ENCODE data around the gene TADA3.

Gene TADA3

GRCh38 chr3:9744162-9744561, 48.1 kb downstream of the TADA3 start:
- no peak for DNase-seq (ENCODE audit: extremely low read depth, low read depth)
- TF ChIP-seq, protein P1, sequence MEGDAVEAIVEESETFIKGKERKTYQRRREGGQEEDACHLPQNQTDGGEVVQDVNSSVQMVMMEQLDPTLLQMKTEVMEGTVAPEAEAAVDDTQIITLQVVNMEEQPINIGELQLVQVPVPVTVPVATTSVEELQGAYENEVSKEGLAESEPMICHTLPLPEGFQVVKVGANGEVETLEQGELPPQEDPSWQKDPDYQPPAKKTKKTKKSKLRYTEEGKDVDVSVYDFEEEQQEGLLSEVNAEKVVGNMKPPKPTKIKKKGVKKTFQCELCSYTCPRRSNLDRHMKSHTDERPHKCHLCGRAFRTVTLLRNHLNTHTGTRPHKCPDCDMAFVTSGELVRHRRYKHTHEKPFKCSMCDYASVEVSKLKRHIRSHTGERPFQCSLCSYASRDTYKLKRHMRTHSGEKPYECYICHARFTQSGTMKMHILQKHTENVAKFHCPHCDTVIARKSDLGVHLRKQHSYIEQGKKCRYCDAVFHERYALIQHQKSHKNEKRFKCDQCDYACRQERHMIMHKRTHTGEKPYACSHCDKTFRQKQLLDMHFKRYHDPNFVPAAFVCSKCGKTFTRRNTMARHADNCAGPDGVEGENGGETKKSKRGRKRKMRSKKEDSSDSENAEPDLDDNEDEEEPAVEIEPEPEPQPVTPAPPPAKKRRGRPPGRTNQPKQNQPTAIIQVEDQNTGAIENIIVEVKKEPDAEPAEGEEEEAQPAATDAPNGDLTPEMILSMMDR (IDR thresholded peaks at IDR 0.05; ENCODE audit: low read depth, low read length, missing control alignments): no peak
- no peak overlapping the region for H3K4me3 ChIP-seq (replicated peaks; ENCODE audit: low read depth, low read length)

DNA sequence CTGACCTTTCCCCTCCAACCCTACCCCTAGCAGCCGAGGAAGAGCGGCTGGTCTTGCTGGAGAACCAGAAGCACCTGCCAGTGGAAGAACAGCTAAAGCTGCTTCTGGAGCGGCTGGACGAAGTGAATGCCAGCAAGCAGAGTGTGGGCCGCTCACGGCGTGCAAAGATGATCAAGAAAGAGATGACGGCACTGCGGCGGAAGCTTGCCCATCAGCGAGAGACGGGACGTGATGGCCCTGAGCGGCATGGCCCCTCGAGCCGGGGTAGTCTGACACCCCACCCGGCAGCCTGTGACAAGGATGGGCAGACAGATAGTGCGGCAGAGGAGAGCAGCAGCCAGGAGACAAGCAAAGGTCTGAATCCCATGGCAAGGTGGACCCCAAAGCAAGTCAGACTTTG, 48.7 kb downstream of the TADA3 start:
- DNase-seq (ENCODE audit: extremely low read depth, low read depth): no peak
- H3K4me3 ChIP-seq (replicated peaks; ENCODE audit: low read depth, low read length): no peak overlapping the region
- TF ChIP-seq, protein P1 (IDR thresholded peaks at IDR 0.05; ENCODE audit: low read depth, low read length, missing control alignments): no peak

DNA sequence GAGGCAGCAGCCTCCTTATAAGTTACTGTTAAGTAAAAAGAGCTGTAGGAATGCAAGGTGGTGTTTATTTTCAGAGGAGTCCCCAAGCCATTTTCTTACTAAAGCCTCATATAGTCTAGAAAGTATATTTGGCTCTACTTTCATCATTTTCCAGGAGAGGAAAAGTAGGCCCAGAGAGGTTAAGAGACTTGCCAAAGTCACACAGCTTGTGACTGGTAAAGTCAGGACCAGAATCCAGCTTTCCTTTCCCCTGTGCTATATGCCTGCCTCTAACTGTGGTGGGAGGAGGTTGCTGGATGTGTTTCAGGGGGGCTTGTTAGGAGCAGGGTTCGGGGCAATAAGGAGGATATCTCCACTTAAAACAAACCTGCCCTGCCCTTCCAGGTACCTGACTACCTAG, 49.7 kb downstream of the TADA3 start:
- DNase-seq (ENCODE audit: extremely low read depth, low read depth): no peak
- TF ChIP-seq, protein P1 (IDR thresholded peaks at IDR 0.05; ENCODE audit: low read depth, low read length, missing control alignments): no peak
- H3K4me3 ChIP-seq (replicated peaks; ENCODE audit: low read depth, low read length): no peak overlapping the region

GRCh38 chr3:9739181-9739580, 53.1 kb downstream of the TADA3 start:
- TF ChIP-seq, protein P1 (IDR thresholded peaks at IDR 0.05; ENCODE audit: low read depth, low read length, missing control alignments): no peak
- DNase-seq (ENCODE audit: extremely low read depth, low read depth): no peak
- no peak overlapping the region for H3K4me3 ChIP-seq (replicated peaks; ENCODE audit: low read depth, low read length)

DNA sequence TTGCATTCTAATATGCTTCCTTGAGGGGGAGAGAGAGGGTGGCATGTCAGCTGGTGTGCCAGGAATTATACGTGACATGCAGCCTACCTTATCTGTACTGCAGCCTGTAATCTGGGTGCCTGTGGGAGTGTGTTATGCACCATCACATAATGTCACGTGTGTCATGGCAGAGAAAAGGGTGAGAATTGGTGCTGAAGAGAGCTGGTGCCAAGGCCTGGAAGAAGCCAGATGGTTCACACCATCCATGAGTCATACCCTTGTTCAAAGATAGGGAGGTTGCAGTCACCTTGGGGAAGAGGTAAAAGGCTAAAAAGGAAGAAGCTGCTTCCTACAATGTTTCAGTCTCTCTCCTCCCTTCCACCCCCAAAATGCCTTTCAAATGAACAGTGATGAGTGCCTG, 55.4 kb downstream of the TADA3 start:
- H3K4me3 ChIP-seq (replicated peaks; ENCODE audit: low read depth, low read length): no peak overlapping the region
- TF ChIP-seq, protein P1 (IDR thresholded peaks at IDR 0.05; ENCODE audit: low read depth, low read length, missing control alignments): no peak

DNA sequence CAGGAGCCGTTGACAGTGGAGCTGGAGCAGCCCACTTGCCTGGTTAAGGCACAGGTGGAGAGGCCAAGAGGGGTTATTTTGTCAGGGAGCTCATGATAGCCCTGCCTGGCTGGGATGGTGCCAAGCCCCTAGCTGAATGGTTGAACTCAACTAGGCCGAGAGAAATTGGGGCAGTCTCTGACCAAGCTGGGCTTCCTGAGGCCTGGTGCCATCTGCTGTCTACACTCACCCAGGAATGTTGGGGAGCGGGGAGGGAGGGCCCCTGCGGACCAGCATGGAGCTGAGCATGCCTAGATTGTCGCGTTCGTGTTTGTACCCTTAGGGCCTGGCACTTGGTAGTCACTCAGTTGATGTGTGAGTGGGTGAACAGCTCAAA, 59.5 kb downstream of the TADA3 start:
- TF ChIP-seq, protein P1 (IDR thresholded peaks at IDR 0.05; ENCODE audit: low read depth, low read length, missing control alignments): no peak
- peak overlapping the region; percentile 95 for H3K4me3 ChIP-seq (replicated peaks; ENCODE audit: low read depth, low read length)
- DNase-seq (ENCODE audit: extremely low read depth, low read depth): no peak

More for the DNA sequence above, 55.4 kb downstream of the TADA3 start:
- DNase-seq (ENCODE audit: extremely low read depth, low read depth): no peak

DNA sequence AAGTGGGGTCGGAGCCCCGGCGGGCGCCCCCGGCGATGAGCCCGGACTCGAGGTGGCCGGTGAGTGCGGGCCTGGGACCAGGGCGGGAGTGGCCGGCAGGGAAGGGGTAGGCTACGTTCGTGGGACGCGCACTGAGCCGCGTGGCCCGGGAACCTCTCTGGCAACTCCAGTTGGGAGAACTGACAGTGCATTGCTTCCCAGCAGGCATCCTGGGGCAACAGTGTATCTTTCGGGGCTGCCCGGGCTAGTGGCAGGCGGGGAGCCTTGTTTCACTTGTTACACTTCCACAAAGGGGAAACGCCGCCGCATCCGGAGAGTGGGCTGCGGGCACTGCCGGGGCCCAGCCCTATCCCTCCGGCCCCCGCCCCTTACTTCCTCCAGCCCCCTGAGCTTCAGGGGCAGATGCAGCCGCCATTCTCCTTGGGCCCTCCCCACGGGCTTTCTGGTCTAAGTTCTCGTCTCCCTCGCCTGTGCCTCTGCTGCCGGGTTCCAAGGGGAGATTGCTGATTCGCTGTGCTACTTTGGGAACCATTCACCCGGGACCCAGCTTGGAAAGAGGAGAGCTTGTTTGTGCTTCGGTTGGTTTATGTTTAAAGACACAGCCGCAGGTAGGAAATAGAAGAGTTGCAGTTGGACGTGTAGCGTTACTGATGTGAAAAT, 60.1 kb downstream of the TADA3 start:
- TF ChIP-seq, protein P1 (IDR thresholded peaks at IDR 0.05; ENCODE audit: low read depth, low read length, missing control alignments): no peak
- DNase-seq (ENCODE audit: extremely low read depth, low read depth): no peak

More for the DNA sequence above, 60.1 kb downstream of the TADA3 start:
- peak overlapping the region; percentile 95 for H3K4me3 ChIP-seq (replicated peaks; ENCODE audit: low read depth, low read length)
